Cerebellar nuclear complex (tissue), 1 donor: ENCODE results near the gene FLNB.

Experiments
- DNase-seq, 2 experiments: peaks; one replicate each; lab custom pipeline; 2025; lab: John Stamatoyannopoulos, UW

The FLNB gene

DNA sequence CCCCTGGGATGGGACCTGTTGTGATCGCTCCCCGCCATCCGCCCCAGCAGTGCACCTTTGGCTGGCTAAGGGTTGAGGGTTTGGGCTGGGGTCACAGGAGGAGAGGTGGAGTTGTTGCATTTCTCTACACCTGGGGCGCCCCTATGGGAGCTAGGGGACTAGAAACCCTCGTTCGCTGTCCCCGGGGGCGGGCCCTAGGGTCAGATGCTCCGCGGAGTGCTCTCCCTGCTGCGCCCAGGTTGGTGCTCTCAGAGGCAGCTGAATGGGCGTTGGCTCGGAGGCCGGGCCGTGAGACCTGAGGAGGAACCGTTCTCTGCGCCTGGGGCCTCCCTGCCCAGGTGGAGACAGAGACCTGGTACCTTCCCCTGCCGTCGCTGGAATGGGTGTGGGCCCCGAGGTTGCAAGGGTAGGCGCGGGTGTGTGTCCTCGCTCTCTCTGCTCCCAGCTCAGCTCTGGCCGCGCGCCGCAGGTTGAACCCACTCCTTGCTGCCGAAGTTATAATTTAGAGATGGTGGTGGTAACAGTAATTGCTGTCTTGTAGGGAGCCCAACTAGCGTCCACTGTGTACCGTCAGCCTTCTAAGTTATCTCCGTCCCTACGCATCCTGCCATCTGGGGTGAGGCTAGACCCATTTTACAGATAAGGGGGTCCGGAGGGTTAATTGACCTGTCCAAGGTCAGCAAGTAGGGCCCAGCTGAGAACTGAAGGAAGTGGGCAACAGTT is 965 bp downstream of the FLNB start:
- no peak for DNase-seq

DNA sequence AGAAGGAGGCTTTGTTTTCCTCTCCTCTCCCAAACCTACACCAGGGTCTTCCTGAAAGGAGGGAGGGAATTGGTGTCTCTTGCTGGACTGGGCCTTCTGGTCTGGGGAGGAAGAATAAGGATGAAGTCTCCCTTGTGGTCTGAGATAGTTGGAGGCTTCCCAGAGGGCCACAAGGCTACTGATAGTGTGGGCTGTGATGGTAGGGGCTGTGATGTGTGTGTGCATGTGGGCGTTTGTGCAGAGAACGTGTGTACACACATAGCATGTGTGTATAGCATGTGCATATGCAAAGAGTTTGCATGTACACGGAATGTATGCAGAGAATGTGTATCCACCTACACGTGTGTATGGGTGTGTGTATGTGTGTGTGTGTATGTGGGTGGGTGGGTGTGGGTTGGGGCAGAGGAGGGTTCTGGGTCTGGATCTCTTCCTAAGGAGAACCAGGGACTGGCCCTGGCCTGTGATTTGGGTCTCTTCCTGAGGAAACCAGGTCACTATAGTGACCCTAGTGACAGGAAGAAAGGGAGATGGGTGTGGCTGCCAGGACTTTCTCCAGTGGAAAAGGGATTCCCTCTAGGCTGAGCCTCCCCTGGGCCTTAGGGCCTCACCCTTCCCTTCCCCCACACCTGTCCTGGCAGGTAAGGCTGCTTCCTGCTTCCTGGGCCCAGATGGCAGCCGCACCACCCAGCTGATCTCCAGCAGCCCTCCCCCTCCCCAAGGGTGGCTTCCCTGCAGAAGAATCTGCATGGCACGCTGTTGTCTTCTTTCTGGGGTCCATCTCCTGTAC is 1.7 kb downstream of the FLNB start:
- no peak for DNase-seq

DNA sequence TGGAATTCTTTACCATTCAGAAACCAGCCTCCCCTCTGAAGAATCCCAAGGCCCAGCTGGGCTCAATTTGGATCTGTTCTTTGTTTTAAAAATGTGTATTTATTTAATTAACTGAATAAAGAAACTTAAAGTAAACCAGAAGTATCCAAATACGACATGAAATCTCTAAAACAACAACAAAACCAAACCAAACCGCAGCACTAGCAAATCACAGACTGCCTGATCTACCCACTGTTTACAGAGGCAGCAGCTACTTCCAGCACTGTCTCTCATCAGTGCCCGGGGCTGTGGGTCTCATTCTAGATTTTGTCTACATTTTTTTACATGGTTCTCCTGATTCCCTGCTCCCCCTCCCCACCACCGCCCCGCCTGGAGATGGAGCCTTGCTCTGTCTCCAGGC is 2.3 kb downstream of the FLNB start:
- no peak for DNase-seq

DNA sequence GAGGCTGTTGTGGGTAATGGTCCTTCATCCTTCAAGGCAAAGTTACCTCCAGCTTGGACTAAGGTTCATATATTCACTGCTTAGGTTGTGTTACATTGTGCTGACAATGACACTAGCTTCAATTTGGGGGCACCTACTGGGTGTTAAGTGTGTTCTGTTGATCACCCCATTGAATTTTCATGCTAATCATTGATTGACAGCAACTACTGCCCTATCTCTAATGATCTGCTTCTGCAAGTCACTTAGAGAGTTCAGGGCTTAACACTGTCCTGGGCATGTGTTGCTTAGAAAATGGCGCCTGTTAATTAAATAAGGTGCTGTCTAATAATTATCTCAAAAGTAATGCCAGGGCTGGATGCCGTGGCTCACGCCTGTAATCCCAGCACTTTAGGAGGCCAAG is 3.4 kb downstream of the FLNB start:
- no peak for DNase-seq

DNA sequence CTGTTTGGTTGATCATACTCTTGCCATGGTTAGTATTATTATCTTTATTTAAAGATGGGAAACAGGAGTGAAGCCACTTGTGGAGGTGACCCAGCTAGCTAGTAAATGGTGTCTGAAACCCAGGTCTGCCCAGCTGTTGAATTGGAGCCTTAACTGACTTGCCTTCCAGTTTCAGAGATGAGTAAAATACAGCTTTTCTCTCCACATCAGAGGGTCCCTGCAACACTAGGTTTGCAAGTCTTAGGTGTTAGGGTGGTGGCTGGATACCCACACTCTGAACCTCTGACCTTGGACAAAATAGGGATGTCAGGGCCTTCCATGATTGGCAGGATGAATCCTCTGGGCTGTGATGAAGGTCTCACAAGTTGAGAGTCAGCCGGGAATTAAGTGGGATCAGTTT is 4.1 kb downstream of the FLNB start:
- DNase-seq: no peak

DNA sequence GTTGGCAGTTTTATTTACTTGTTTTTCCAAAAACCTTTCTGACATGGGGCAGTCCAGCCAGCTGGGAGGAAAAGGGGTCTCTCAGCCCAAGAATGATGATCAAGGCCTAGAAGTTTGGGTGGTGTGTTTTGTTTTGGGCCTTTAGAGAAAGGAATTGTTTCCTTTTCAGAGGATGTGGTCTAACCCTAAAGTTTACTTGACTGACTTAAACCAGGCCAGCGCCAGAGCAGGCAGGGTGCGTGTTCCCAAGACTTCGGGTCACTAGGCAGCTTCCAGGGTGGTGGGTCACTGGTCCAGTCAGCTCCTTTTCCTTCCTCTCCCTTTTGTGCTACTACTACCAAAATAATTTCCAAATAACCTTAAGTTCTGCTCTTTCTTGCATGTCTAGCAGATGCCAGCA is 4.9 kb downstream of the FLNB start:
- DNase-seq: no peak

DNA sequence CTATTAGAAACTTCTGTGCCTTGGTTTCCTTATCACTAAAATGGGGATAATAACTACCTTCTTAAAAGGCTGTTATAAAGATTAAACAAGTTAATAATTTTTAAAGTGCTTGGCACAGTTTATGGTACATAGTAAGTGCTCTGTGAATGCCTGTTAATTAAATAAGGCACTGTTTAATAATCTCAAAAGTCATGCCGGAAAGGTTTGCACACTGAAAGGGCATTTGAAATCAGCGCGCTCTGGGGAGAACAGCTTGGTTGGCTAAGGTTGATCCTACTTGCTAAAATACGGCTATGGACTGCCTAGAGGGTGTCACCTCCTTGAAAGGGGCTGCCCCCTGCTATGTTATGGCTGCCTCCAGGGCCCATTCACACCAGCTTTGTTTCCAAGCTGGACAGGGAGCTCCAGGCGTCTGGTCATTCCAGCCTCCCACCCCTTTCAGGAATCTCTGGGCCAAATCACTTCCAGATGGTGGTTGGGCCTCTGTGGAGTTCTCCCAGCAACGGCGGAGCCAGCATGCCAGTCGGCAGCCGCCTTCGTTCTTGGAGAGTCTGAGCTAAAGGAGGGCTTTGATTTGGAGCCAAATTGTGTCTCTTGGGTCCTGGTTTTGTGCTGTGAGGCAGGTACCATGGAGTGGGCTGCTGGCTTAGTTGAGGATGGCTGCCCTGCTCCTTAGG is 5.9 kb downstream of the FLNB start:
- DNase-seq: peak in 1 of 2 experiments; percentile 36

DNA sequence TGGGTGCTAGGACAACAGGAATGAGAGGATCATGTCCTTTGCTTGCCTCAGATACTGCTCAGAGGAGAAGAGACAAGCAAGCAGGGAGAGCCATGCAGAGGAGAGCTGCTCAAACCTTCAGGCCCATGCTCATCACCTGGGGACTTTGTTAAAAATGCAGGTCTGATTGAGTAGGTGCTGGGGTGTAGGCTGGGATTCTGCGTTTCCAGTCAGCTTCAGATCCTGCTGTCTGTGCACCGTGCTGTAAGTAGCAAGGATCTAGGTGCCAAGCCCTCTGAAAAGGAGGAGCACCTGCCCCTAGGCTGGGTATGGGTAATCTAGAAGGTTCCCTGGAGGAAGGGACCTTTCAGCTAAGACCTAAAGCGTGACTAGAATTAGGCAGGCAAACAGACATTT is 7.3 kb downstream of the FLNB start:
- no peak for DNase-seq

DNA sequence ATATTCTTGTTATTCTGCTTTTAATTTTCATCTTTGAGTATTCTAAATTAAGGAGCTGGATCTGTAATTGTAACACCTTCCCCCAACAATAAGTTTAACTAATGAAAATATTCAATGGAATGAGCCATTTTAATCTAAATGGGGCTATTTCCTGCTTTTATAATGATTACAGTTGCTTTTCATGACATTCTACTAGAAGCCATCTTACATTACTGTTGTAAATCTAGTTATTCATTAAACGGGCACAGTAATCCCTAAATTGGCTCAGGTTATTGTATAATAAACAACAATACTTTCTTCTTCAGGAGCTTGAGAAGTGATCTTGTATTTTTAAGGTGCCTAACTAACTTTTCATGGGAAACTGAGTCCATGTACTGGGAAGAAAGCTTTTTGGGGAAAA is 8.5 kb downstream of the FLNB start:
- no peak for DNase-seq

DNA sequence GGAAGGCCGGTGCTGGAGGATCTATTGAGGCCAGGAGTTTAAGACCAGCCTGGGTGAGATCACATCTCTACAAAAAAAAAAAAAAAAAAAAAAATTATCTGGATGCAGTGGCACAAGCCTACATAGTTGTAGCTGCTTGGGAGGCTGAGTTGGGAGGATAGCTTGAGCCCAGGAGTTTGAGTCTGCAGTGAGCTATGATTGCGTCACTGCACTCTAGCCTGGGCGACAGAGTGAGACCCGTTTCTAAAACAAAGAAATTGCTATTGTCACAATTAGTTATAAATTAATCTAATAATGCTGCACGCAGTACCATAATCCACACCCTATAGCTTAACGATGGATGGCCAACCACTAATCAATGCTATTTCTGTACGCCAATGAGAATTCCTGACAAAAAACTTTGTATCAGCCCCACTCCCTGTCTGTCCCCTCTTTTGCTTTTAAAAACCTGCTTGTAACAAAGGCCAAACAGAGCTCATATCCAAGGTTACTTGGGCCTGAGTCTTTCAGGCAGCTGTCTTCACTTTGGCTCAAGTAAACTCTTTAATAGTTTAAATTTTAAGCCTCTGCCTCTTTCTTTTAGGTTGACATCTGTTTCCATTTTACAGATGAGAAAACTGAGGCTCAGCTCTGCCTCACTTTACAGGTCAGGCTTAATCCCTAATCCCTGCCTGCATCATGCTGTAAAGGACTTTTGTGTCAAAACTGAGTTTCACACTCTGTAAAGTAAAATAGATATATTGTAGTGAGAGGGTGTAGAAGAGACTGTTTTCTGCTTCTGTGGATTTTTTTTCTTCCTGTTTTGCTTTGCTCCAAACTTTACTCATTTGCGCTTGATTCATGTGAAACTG is 10.9 kb downstream of the FLNB start:
- no peak for DNase-seq

DNA sequence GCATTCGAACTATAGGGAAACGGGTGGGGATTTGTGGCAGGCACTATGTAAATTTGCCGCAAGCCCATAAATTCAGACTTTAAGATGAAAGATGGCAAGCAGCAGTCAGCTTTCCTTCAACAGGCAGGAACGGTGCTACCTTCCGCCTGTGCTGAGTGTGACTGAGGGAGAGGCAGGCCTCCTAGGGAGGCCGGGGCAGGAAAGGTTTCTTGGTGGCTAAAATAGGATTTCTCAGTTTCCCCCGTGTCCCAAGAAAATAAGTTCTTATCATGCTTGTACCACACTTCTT is 12.5 kb downstream of the FLNB start:
- DNase-seq: no peak

DNA sequence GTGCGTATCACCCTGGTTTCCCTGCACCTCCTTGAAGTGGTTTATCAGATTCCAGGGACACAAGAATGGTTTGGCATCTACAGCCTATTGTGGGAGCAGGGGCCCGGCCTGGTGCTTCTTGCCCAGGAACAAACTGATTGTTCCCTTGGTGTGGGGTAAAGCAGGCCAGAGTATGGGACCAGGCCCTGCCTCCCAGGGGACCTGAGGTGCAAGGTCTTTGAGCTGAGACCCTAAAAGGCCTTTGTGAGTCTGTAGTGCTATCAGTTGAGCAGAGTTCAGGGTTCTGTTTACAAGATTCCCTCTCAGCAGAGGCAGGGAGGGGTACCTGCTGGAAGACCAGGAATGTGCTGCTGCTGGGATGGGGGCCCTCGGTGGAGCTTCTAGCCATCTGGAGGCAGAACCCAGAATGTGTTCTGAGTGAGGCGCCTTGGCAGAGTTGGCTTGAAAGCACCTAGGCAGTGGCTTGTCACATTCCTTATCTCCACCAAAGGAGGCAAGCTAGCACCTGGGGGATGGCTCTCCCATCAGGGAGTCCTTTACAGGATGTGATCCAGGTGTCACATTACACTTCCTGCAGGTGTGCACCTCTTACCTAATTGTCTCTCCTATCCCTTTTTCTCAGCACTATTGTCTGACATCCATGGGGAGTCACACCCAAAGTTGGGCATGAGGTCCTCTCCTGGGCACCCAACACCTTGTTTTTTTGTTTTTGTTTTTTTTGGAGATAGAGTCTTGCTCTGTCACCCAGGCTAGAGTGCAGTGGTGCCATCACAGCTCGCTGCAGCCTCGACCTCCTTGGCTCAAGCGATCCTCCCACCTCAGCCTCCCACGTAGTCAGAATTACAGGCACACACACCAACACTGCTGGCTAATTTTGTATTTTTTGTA is 13.1 kb downstream of the FLNB start:
- DNase-seq: no peak

DNA sequence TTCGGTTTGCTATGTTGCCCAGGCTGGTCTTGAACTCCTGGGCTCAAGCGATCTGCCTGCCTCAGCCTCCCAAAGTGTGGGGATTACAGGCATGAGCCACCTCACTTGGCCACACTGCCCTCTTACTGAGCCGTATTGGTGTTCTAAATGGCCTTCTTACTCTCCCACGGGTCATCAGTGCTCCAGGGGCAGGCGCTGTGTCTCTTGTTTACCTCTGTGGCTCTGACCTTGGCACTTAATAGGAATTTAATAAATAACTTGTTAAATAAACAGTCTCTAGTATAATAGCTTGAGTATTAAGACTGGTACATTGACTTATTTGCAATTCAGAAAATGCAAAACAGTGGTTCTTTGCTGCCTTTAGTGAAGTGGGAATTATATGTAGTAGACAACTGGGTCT is 13.7 kb downstream of the FLNB start:
- DNase-seq: no peak

DNA sequence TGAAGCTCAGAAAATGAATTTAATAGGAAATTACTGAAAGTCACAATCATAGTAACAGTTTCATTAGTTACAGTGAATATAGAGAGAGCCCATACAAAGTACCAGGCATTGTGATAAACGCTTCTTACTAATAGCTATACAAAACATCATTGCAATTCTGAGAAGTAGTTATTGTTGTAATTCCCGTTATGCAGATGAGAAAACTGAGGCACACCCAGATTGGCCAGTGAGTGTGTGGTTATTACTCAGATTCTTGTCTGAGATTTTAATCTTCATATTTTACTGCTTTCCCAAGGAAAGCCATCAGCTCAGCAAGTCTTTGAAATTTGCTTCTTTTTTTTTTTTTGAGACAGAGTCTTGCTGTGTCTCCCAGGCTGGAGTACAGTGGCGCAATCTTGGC is 14.3 kb downstream of the FLNB start:
- no peak for DNase-seq

DNA sequence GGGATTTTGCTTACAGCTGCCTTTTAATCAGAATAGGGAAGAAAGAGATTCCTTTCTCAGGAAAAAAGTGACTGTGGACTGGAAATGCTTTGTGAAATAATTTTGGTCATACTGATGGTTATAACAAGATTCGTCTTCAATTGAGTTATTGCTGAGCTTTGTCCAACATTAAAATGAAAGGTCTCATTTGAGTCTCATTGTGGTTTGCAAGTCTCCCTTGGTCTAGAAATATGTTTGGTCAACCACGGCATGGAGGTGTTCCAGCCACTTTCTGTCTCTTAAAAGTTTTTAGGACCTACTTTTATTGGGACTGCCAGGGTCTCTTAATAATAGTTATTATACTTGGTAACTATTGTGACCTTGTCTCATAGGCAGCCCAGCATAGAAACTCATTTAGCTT is 15.3 kb downstream of the FLNB start:
- no peak for DNase-seq

DNA sequence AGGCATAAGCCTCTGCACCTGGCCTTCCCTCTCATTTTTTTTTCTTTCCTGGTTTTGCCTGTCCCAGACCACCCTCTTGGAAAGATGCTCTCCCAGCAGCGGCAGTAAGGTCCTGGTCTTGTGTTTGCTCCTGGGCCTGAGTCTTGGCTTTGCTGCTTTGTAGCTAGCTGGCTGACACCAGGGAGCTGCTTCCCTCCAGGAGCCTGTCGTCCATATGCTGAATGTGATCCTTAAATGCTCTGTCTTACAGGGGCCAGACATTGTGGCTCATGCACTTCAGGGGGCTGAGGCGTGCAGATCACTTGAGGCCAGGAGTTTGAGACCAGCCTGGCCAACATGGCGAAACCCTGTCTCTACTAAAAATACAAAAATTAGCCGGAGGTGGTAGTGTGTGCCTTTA is 17.2 kb downstream of the FLNB start:
- no peak for DNase-seq

DNA sequence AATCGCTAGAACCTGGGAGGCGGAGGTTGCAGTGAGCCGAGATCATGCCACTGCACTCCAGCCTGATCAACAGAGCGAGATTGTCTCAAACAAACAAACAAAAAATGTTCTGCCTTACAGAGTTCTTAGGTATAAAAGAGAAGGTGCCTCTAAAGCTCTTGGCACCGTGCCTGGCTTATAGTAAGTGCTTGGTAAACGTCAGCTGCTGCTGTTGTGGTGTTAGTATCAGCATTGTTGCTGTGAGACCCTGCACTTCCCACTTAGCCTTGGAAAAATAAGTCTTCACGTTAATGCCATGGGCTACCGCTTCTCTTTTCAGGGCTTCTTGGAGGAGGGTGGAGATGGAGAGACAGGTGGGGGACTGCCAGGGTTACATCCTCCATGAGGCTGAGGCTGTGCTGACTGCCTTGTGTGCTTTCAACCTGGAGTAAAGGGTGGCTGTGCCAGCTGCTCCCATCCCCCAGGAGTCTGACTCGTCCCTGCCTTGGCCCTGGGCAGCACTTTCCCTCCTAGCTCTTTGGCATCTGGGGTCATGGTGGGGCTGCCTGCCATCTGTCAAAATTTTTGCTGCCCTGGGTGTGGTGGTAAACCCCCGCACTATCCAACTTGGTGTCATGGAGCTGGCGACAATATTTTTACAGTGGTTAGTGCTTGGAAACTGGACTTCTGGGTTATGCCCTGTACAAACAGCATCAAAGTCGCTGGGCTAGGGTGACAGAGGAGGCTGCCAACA is 17.8 kb downstream of the FLNB start:
- DNase-seq: no peak

DNA sequence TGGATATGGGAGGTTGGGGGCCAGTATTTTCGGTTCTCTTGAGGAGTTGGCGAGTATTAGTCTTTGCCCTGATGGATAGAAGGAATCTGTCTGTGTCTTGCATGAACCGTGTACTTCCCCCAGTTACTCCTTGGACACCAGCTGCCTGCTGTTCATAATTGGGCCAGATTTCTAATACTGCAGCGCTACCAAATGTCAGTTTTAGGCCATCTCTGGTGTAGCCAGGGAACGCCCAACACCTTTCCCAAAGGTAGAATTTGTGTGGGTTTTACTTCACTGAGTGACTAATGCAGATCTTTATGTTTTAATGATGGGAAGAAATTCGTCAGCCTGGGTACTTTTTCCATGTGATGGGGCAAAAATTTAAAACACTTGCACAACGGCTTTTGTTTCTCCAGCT is 18.4 kb downstream of the FLNB start:
- peak; percentile 49 to 51 for DNase-seq

DNA sequence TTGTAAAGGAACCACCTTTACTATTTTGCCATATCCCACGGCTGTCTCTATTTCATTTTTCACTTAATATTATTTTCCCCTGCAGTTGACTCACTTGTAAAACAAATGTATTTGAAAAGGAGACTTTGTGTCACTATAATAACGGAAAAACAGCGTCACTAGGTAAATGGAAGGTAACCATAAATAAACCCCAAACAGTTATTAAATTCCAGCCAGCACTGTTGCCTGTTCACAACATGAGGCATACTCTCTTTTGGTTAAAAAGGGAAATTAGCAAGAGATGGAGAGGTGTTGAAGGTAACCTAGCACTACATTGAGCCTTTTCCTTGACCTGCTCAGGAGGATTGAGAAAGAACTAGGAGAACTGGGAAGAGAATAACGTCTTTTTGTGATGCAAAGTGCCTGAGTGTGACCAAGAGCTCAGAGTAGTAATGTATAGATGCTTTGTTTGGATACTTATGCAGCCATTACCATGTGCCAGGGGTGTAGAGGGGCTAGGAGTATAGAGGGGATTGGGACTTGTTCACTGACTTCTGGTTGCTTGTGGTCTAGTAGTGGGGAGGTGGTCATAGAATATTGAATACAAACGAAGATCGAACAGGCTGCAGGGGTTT is 19.6 kb downstream of the FLNB start:
- DNase-seq: no peak

DNA sequence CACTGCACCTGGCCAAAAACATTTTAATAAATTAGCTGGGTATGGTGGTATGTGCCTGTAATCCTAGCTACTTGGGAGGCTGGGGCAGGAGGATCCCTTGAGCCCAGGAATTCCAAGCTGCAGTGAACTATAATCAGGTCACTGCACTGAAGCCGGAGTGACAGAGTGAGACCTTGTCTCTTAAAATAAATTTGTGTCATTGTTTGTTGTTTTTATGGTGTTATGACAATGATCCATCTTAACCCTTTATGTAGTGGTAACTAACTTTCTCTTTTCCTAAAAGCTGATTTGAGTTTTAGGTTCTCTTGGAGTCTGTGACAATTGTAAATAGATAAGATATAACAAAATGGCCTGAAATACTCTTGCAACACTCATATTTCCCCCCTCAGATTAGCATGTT is 20.7 kb downstream of the FLNB start:
- no peak for DNase-seq
